Cardiac muscle cell (in vitro differentiated cells and primary cell): ENCODE measurements around the gene CPNE2. TPM values are rescaled to one million over a fixed set of nuclear protein-coding genes. Genes with fewer than 3 reads are reported as not detected.

ENCODE experiments used
- DNase-seq, 2 donors: peaks; one replicate each; pipeline versions ENCODE4 v3.0.0 to v3.0.0-alpha.2; 2010 to 2017; ENCODE audit warnings: low read depth in 1 of 2, low spot score in 1 of 2
- H3K27ac ChIP-seq: fragments of 200-600 bp; sonication (generic); 2 replicates; pipeline ENCODE4 v1.5.1; 2016
- H3K27me3 ChIP-seq: fragments of 200-600 bp; sonication (generic); 2 replicates; pipeline ENCODE4 v1.6.0; 2016; ENCODE audit warnings: control low read depth
- H3K36me3 ChIP-seq: fragments of 200-600 bp; sonication (generic); 2 replicates; pipeline ENCODE4 v1.5.1; 2016; ENCODE audit warnings: control low read depth
- H3K4me1 ChIP-seq: fragments of 200-600 bp; sonication (generic); 2 replicates; pipeline ENCODE4 v1.8.1; 2017; ENCODE audit warnings: low read depth, mild to moderate bottlenecking, mixed run types
- H3K4me3 ChIP-seq: fragments of 200-600 bp; sonication (generic); 2 replicates; pipeline ENCODE4 v1.5.1; 2016; ENCODE audit warnings: mild to moderate bottlenecking
- H3K9me3 ChIP-seq: fragments of 200-600 bp; sonication (generic); 2 replicates; pipeline ENCODE4 v1.5.1; 2017; ENCODE audit warnings: low read depth, mild to moderate bottlenecking, control low read depth
- polyA plus RNA-seq: library from polyadenylated mRNA; unstranded; fragments of >200 nt; fragmentation: Nextera tagmentation; extraction: Ambion mirVana; gene quantifications from 2 replicates; pipeline ENCODE4 v1.2.1, GENCODE V29; 2016
- total RNA-seq: library from RNA; depleted of rRNA; stranded (reverse); fragments of >200 nt; gene quantifications from 2 replicates; pipeline ENCODE4 v1.2.3, GENCODE V29; 2016
- TF ChIP-seq, protein P1 (sequence below): IDR thresholded peaks from 2 replicates; pipeline ENCODE4 v1.5.1; 2012; ENCODE audit warnings: low read depth, mild to moderate bottlenecking, low read length

CPNE2 gene
- total and polyA plus RNA-seq, 2 experiments from 2014 or later: 25.5 to 43.0 TPM

GRCh38 chr16:57115514-57116182, 23.3 kb downstream of the CPNE2 start:
- no peaks in the 10 kb centered on the region for H3K9me3 ChIP-seq
- DNase-seq: peak in 1 of 2 donors; percentile 77
- TF ChIP-seq, protein P1, sequence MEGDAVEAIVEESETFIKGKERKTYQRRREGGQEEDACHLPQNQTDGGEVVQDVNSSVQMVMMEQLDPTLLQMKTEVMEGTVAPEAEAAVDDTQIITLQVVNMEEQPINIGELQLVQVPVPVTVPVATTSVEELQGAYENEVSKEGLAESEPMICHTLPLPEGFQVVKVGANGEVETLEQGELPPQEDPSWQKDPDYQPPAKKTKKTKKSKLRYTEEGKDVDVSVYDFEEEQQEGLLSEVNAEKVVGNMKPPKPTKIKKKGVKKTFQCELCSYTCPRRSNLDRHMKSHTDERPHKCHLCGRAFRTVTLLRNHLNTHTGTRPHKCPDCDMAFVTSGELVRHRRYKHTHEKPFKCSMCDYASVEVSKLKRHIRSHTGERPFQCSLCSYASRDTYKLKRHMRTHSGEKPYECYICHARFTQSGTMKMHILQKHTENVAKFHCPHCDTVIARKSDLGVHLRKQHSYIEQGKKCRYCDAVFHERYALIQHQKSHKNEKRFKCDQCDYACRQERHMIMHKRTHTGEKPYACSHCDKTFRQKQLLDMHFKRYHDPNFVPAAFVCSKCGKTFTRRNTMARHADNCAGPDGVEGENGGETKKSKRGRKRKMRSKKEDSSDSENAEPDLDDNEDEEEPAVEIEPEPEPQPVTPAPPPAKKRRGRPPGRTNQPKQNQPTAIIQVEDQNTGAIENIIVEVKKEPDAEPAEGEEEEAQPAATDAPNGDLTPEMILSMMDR: no peak
- H3K4me1 ChIP-seq: peaks cover 16% of the 10 kb centered on the region
- H3K4me3 ChIP-seq: no peak overlapping the region
- H3K27me3 ChIP-seq: no peaks in the 10 kb centered on the region
- no peaks in the 10 kb centered on the region for H3K36me3 ChIP-seq
- H3K27ac ChIP-seq: no peak overlapping the region

DNA sequence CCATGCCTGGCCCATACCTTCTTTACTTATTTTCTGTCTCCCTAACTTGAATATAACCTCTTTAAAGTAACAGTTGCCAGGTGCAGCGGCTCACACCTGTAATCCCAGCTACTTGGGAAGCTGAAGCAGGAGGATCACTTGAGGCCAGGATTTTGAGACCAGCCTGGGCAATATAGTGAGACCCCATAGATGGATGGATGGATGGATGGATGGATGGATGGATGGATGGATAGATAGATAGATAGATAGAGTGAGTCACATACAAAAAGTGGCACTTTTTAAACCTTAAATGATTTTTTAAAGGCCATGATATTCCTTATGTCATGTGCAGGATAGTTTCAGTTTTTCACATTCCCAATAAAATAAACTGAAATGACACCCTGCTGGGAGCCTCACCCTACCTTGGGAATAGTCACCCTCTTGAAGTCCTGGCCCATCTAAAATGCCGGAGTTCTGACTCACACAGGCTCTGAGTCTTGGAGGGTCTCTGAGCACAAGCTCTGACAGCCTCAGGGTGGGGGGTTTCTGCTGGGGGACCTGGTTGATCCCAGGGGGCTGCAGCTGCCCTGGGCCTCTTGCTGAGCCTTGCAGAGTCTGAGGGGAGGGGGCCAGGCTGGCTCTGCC, 26.2 kb downstream of the CPNE2 start:
- Histone ChIP-seq H3K4me3 (no peak overlapping the region), H3K4me1 (no peaks in the 10 kb centered on the region), H3K27me3 (no peaks in the 10 kb centered on the region), H3K9me3 (no peaks in the 10 kb centered on the region), H3K27ac (no peak overlapping the region), H3K36me3 (no peaks in the 10 kb centered on the region)
- DNase-seq: no peak
- TF ChIP-seq, protein P1: no peak

DNA sequence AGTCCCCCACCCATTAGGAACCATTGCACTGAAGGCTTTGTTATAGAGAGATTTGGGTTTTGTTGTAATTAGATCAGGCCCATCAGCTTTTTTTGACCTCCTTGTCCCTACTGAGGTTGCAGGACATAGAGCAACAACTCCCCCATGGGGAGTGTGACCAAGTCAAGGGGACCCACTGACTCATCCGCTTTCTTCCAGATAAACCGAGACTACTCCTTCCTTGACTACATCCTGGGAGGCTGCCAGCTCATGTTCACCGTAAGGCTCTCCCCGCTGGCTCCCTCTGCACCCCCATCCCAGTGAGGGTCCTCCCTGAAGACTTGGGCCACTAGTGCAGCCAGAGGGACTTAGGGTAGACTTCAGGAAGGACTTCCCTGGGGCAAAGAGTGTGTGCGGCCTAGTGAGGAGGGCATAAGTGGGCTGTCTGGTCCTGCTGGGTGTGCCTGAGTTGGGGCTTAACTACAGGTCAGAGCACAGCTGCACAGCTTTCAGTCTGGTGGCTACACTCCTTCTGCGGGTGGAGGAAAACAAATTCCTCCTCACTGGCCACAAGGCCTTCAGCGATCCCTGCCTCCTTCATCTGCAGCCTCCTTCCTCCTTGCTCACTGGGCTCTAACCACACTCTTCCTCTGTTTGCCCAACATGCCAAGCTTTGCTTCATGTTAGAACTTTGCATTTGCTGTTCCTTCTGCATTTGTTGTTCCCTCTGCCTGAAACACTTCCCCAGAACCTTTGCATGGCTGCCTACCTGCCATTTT, 31.0 kb downstream of the CPNE2 start:
- Histone ChIP-seq H3K27ac (no peak overlapping the region), H3K36me3 (no peaks in the 10 kb centered on the region), H3K4me3 (no peak overlapping the region), H3K27me3 (no peaks in the 10 kb centered on the region), H3K4me1 (no peaks in the 10 kb centered on the region), H3K9me3 (no peaks in the 10 kb centered on the region)
- TF ChIP-seq, protein P1: no peak
- DNase-seq: peak in 1 of 2 donors; percentile 22

- no peaks in the 10 kb centered on the region for H3K9me3 ChIP-seq
- no peaks in the 10 kb centered on the region for H3K36me3 ChIP-seq
- DNase-seq: no peak
- no peaks in the 10 kb centered on the region for H3K27me3 ChIP-seq
- TF ChIP-seq, protein P1: no peak
- H3K4me3 ChIP-seq: no peak overlapping the region
- H3K4me1 ChIP-seq: no peaks in the 10 kb centered on the region
- H3K27ac ChIP-seq: no peak overlapping the region
Observed at GRCh38 chr16:57123974-57124674, 31.7 kb downstream of the CPNE2 start.

DNA sequence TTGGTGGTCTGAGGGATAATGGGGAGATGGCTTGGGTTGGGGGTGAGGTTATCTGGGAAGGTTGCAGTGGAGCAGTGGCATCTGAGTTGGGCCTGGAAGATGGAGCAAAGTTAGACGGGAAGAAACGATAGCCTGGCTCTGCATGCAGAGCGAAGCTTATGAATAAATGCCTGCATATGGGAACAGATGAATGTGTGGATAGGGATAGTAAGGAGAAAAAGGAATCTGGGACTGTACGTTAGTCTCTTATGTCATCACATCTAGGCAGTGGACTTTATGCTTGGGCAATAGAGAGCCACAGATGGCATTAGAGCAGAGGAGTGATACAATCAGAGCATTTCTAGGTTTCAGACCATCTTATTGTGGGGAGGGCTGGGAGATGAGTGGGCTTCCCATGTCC, 33.0 kb downstream of the CPNE2 start:
- no peak overlapping the region for H3K27ac ChIP-seq
- TF ChIP-seq, protein P1: no peak
- no peak overlapping the region for H3K4me3 ChIP-seq
- H3K4me1 ChIP-seq: no peaks in the 10 kb centered on the region
- H3K36me3 ChIP-seq: no peaks in the 10 kb centered on the region
- H3K9me3 ChIP-seq: no peaks in the 10 kb centered on the region
- no peaks in the 10 kb centered on the region for H3K27me3 ChIP-seq
- DNase-seq: no peak
